NT2/D1 (cell line): ENCODE results near the gene LEMD2.

ENCODE experiments used
- SUZ12 ChIP-seq: IDR thresholded peaks from 2 replicates; pipeline ENCODE4 v1.6.1; 2011; ENCODE audit not compliant: insufficient read length, insufficient read depth; ENCODE audit errors: extremely low read depth
- YY1 ChIP-seq: IDR thresholded peaks from 2 replicates; pipeline ENCODE4 v1.6.1; 2011; ENCODE audit not compliant: insufficient read length, insufficient read depth
- ZNF274 ChIP-seq: IDR thresholded peaks from 2 replicates; pipeline ENCODE4 v1.6.1; 2011; ENCODE audit warnings: mild to moderate bottlenecking, low read depth, low read length

GRCh38 chr6:33745548-33745947 is 43.4 kb downstream of the LEMD2 start:
- no peak for TF ChIP-seq ZNF274
- TF ChIP-seq YY1 = no peak
- no peak for TF ChIP-seq SUZ12
